ENCODE data around the gene DNAAF2. TPM values are rescaled to one million over a fixed set of nuclear protein-coding genes. Genes with fewer than 3 reads are reported as not detected.

Gene DNAAF2
- total and polyA plus RNA-seq, 2 of the 8 experiments (the other 6 are each of a cell fraction or from before 2014, with no cell fraction given): 12.2 to 30.0 TPM

DNA sequence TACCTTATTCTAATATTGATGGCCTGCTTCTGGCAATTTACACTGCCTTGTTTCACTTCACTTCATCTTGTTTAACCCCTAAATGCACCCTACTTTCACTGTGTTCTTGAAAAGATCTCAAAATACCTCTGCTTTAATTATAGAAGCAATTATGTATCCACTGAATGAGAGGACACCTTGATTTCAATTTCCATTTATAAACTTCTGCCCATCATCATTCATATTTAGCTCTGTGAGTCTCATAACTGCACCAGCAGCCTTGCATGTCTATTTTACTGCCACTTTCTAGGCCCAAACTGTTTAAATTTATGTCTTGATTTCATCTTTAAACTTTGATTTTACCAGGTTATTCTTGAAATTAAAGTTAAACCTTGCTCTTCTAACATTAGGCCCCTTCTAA, 7.1 kb upstream of the DNAAF2 start:
- Histone ChIP-seq H3K4me3 (ENCODE audit: extremely low read depth in 1 of 4, insufficient read depth in 2 of 4, low read depth in 3 of 4, low read length in 4 of 4) (no peak overlapping the region), H3K14ac (ENCODE audit: insufficient read length) (no peak overlapping the region), H3K9me3 (ENCODE audit: insufficient read depth in 2 of 2, low read depth in 1 of 2, low read length in 1 of 2) (no peaks in the 10 kb centered on the region), H3K23ac (ENCODE audit: insufficient read length) (no peak overlapping the region), H2BK120ac (replicated peaks; ENCODE audit: low read depth, low read length) (no peak overlapping the region), H3K23me2 (ENCODE audit: low read depth, low read length) (no peaks in the 10 kb centered on the region), H4K5ac (ENCODE audit: insufficient read length, low read depth, low read length) (no peak overlapping the region), H2AK5ac (ENCODE audit: low read depth, low read length) (no peak overlapping the region), H4K91ac (replicated peaks; ENCODE audit: insufficient read length, low read length) (no peak overlapping the region), H3K4me2 (ENCODE audit: insufficient read depth in 1 of 2, low read depth in 2 of 2, low read length in 2 of 2) (no peak overlapping the region), H3K4ac (replicated peaks; ENCODE audit: insufficient read length, low read depth, low read length) (no peak overlapping the region), H2BK12ac (ENCODE audit: low read depth, low read length) (no peak overlapping the region), H3K18ac (ENCODE audit: extremely low read depth, low read length) (no peak overlapping the region), H2AFZ (ENCODE audit: low read length) (no peak overlapping the region), H4K8ac (ENCODE audit: extremely low read depth, insufficient read depth, low read length) (no peak overlapping the region), H3K27ac (ENCODE audit: low read depth, low read length) (no peak overlapping the region), H3K9ac (replicated peaks in 1 of 4; ENCODE audit: extremely low read depth in 1 of 4, low read depth in 3 of 4, low read length in 3 of 4) (no peak overlapping the region), H3K36me3 (ENCODE audit: control insufficient read depth in 2 of 4, insufficient read depth in 4 of 4, low read length in 3 of 4) (peaks cover 0 to 26% (median 1%) of the 10 kb centered on the region in 4 experiments; a peak in 1 of 8 replicates), H2BK5ac (ENCODE audit: low read depth, low read length) (no peak overlapping the region), H3K79me1 (ENCODE audit: low read depth, low read length) (0 out of 2 replicates have a peak, but pooled peaks cover 3% of the 10 kb centered on the region), H3K27me3 (replicated peaks in 1 of 4; ENCODE audit: control insufficient read depth in 3 of 4, extremely low read depth in 1 of 4, insufficient read depth in 3 of 4, low read length in 3 of 4) (no peaks in the 10 kb centered on the region), H4K20me1 (replicated peaks in 1 of 2; ENCODE audit: control insufficient read depth in 1 of 2, insufficient read depth in 2 of 2, low read length in 2 of 2) (peaks cover 0 to 15% of the 10 kb centered on the region in 2 experiments), H3K79me2 (ENCODE audit: control insufficient read depth in 1 of 2, insufficient read depth in 2 of 2, low read length in 2 of 2) (peaks cover 0 to 35% of the 10 kb centered on the region in 2 experiments; a peak in 2 of 4 replicates), H3K56ac (replicated peaks; ENCODE audit: insufficient read length, low read depth, low read length) (no peak overlapping the region), H3K4me1 (replicated peaks in 1 of 4; ENCODE audit: control insufficient read depth in 3 of 4, insufficient read depth in 4 of 4, low read length in 3 of 4) (no peaks in the 10 kb centered on the region), H2BK20ac (ENCODE audit: low read length) (no peak overlapping the region), H2BK15ac (ENCODE audit: low read length) (no peak overlapping the region)
- ChIA-PET CTCF (ENCODE audit: partially characterized antibody) (interaction anchor here (0.6 to 1.2 kb wide), 3 partner anchors 10 to 125 kb away, joined by 3 to 5 read pairs (median 4); partner anchors contain the start of gene POLE2), POLR2A (ENCODE audit: partially characterized antibody) (interaction anchor here (1.3 to 2.0 kb wide), 2 partner anchors 8 to 21 kb away, joined by 3 to 7 read pairs; partner anchors contain the start of gene MGAT2)
- no peak for TF ChIP-seq HDAC6 (IDR thresholded peaks at IDR 0.05; ENCODE audit: low read depth, low read length)
- no peak for FAIRE-seq
- no peak for DNase-seq (ENCODE audit: low read depth in 1 of 2, low spot score in 2 of 2)

All from H1 (cell line).